ENCODE measurements around the gene PLCD4. TPM values are rescaled to one million over a fixed set of nuclear protein-coding genes. Genes with fewer than 3 reads are reported as not detected.

The PLCD4 gene
- total RNA-seq, 2 donors from 2014 or later = 0.26 to 0.73 TPM

- no peaks in the 10 kb centered on the region for H3K4me1 ChIP-seq (ENCODE audit: control insufficient read depth, insufficient read depth, low read length)
- no peaks in the 10 kb centered on the region for H3K9me3 Mint-ChIP-seq
- no peak overlapping the region for H3K9ac ChIP-seq (ENCODE audit: extremely low read depth, low read length, poor library complexity, severe bottlenecking)
- H3K27ac Mint-ChIP-seq = peak overlapping the region; percentile 8
- H3K9me3 ChIP-seq (ENCODE audit: control insufficient read depth, low read length) = no peaks in the 10 kb centered on the region
- H3K27me3 ChIP-seq (ENCODE audit: control insufficient read depth, insufficient read depth, low read length, poor library complexity, severe bottlenecking) = no peaks in the 10 kb centered on the region
- DNase-seq = peak; percentile 67
- H3K4me3 ChIP-seq (ENCODE audit: low read length) = no peak overlapping the region
- no peak for TF ChIP-seq CTCF (conservative IDR thresholded peaks at IDR 0.05)
- H3K36me3 ChIP-seq (ENCODE audit: control insufficient read depth, insufficient read depth, low read length) = peaks cover 52% of the 10 kb centered on the region
- H3K4me3 Mint-ChIP-seq = no peak overlapping the region
- peaks cover 40% of the 10 kb centered on the region for H3K36me3 Mint-ChIP-seq (ENCODE audit: low read depth)
- no peak overlapping the region for H3K27ac ChIP-seq (ENCODE audit: low read depth, low read length)
- no peaks in the 10 kb centered on the region for H3K27me3 Mint-ChIP-seq (ENCODE audit: insufficient read depth)
- H3K4me1 Mint-ChIP-seq = peaks cover 18% of the 10 kb centered on the region
- WGBS, 2 experiments (ENCODE audit: insufficient coverage in 1 of 2, insufficient read length in 1 of 2) = 82 to 100% methylated on average over 3 of the region's 3 CpGs
Measured at GRCh38 chr2:218578272-218578877, 29.3 kb upstream of the PLCD4 start.

- Histone ChIP-seq H3K27ac (ENCODE audit: low read depth, low read length) (no peak overlapping the region), H3K4me3 (ENCODE audit: low read length) (no peak overlapping the region), H3K4me1 (ENCODE audit: control insufficient read depth, insufficient read depth, low read length) (no peaks in the 10 kb centered on the region), H3K36me3 (ENCODE audit: control insufficient read depth, insufficient read depth, low read length) (peaks cover 66% of the 10 kb centered on the region), H3K9me3 (ENCODE audit: control insufficient read depth, low read length) (no peaks in the 10 kb centered on the region), H3K9ac (ENCODE audit: extremely low read depth, low read length, poor library complexity, severe bottlenecking) (no peak overlapping the region), H3K27me3 (ENCODE audit: control insufficient read depth, insufficient read depth, low read length, poor library complexity, severe bottlenecking) (no peaks in the 10 kb centered on the region)
- TF ChIP-seq CTCF (conservative IDR thresholded peaks at IDR 0.05) = no peak
- no peak for DNase-seq
- H3K36me3 Mint-ChIP-seq (ENCODE audit: low read depth) = peaks cover 56% of the 10 kb centered on the region
- no peak overlapping the region for H3K4me3 Mint-ChIP-seq
- WGBS, 2 experiments (ENCODE audit: insufficient coverage in 1 of 2, insufficient read length in 1 of 2) = 82 to 98% methylated on average over 7 of the region's 7 CpGs
- peak overlapping the region; percentile 9 for H3K27ac Mint-ChIP-seq
- H3K9me3 Mint-ChIP-seq = no peaks in the 10 kb centered on the region
- no peaks in the 10 kb centered on the region for H3K27me3 Mint-ChIP-seq (ENCODE audit: insufficient read depth)
- H3K4me1 Mint-ChIP-seq = peaks cover 18% of the 10 kb centered on the region
Measured at GRCh38 chr2:218582076-218582475, 25.6 kb upstream of the PLCD4 start.

- Mint-ChIP-seq H3K4me1 (no peaks in the 10 kb centered on the region), H3K36me3 (ENCODE audit: low read depth) (peaks cover 69% of the 10 kb centered on the region), H3K27me3 (ENCODE audit: insufficient read depth) (no peaks in the 10 kb centered on the region), H3K4me3 (no peak overlapping the region), H3K27ac (peak overlapping the region; percentile 22), H3K9me3 (no peaks in the 10 kb centered on the region)
- Histone ChIP-seq H3K27ac (ENCODE audit: low read depth, low read length) (no peak overlapping the region), H3K4me1 (ENCODE audit: control insufficient read depth, insufficient read depth, low read length) (no peaks in the 10 kb centered on the region), H3K9me3 (ENCODE audit: control insufficient read depth, low read length) (no peaks in the 10 kb centered on the region), H3K9ac (ENCODE audit: extremely low read depth, low read length, poor library complexity, severe bottlenecking) (no peak overlapping the region), H3K27me3 (ENCODE audit: control insufficient read depth, insufficient read depth, low read length, poor library complexity, severe bottlenecking) (no peaks in the 10 kb centered on the region), H3K36me3 (ENCODE audit: control insufficient read depth, insufficient read depth, low read length) (peaks cover 79% of the 10 kb centered on the region), H3K4me3 (ENCODE audit: low read length) (no peak overlapping the region)
- WGBS, 2 experiments (ENCODE audit: insufficient coverage in 1 of 2, insufficient read length in 1 of 2) = 90 to 94% methylated on average over 4 to 6 of the region's 6 CpGs
- DNase-seq = peak; percentile 52
- peak; percentile 61 for TF ChIP-seq CTCF (conservative IDR thresholded peaks at IDR 0.05)
Measured at GRCh38 chr2:218583983-218584850, 23.5 kb upstream of the PLCD4 start.
